Thymus (tissue), 11 donors: ENCODE results near the gene AFAP1L1. TPM values are rescaled to one million over a fixed set of nuclear protein-coding genes. Genes with fewer than 3 reads are reported as not detected.

Experiments
- DNase-seq, 9 donors: peaks; one replicate each; pipeline ENCODE4 v3.0.0-alpha.2; 2013; ENCODE audit warnings: low spot score in 9 of 9, low read depth in 6 of 9, missing footprints in 1 of 9
- H3K27ac ChIP-seq, 2 donors: one replicate each; pipeline ENCODE4 v1.5.1; 2013; ENCODE audit warnings: control low read depth in 1 of 2, low read depth in 1 of 2, low read length in 1 of 2, mild to moderate bottlenecking in 1 of 2, moderate library complexity in 1 of 2
- H3K27me3 ChIP-seq, 2 donors: one replicate each; pipeline ENCODE4 v1.5.1; 2013; ENCODE audit warnings: low read length in 1 of 2; ENCODE audit not compliant: control insufficient read depth in 2 of 2, insufficient read depth in 1 of 2
- H3K36me3 ChIP-seq, 2 donors: one replicate each; pipeline ENCODE4 v1.5.1; 2013; ENCODE audit warnings: low read length in 1 of 2, mild to moderate bottlenecking in 1 of 2, moderate library complexity in 1 of 2; ENCODE audit not compliant: control insufficient read depth in 2 of 2, insufficient read depth in 2 of 2
- H3K4me1 ChIP-seq, 2 donors: one replicate each; pipeline ENCODE4 v1.5.1; 2013; ENCODE audit warnings: low read length in 2 of 2; ENCODE audit not compliant: control insufficient read depth in 2 of 2, insufficient read depth in 2 of 2
- H3K4me3 ChIP-seq, 2 donors: one replicate each; pipeline ENCODE4 v1.5.1; 2013; ENCODE audit warnings: low read length in 2 of 2, control low read depth in 1 of 2, mild to moderate bottlenecking in 1 of 2
- H3K9me3 ChIP-seq, 2 donors: one replicate each; pipeline ENCODE4 v1.5.1; 2013; ENCODE audit warnings: low read length in 1 of 2, mild to moderate bottlenecking in 1 of 2; ENCODE audit not compliant: control insufficient read depth in 2 of 2, insufficient read depth in 1 of 2
- WGBS: extraction: QIAGEN DNeasy Blood & Tissue Kit; methylation state at CpG from one replicate; pipeline ENCODE4 v1.1.7; 2013; 5-methylcytosine and 5-hydroxymethylcytosine counted together
- polyA plus RNA-seq: library from polyadenylated mRNA; stranded (reverse); fragments of 200-250 nt; gene quantifications from one replicate; pipeline ENCODE4 v1.2.3, GENCODE V29; 2013
- total RNA-seq: library from RNA; stranded (reverse); fragments of 120-200 nt; gene quantifications from one replicate; pipeline ENCODE4 v1.2.4, GENCODE V29; 2013
- donor health status: healthy.

Gene AFAP1L1
- total and polyA plus RNA-seq, 2 donors = 8.0 to 12.6 TPM

- no peak for DNase-seq
- 96% methylated on average over 6 of the region's 6 CpGs for WGBS
- Histone ChIP-seq H3K27me3 (peaks cover 0 to 14% of the 10 kb centered on the region in 2 donors), H3K9me3 (peaks cover 0 to 2% of the 10 kb centered on the region in 2 donors), H3K4me1 (peaks cover 6 to 38% of the 10 kb centered on the region in 2 donors), H3K36me3 (no peaks in the 10 kb centered on the region), H3K27ac (no peak overlapping the region), H3K4me3 (no peak overlapping the region)
Measured at GRCh38 chr5:149300441-149300840, 28.8 kb downstream of the AFAP1L1 start.

- Histone ChIP-seq H3K4me3 (no peak overlapping the region), H3K27ac (no peak overlapping the region), H3K36me3 (no peaks in the 10 kb centered on the region), H3K4me1 (peaks cover 6 to 31% of the 10 kb centered on the region in 2 donors), H3K9me3 (peaks cover 0 to 2% of the 10 kb centered on the region in 2 donors), H3K27me3 (peaks cover 0 to 14% of the 10 kb centered on the region in 2 donors)
- WGBS = 97% methylated on average over 13 of the region's 13 CpGs
- no peak for DNase-seq
Measured at GRCh38 chr5:149301049-149301743, 29.5 kb downstream of the AFAP1L1 start.

- H3K9me3 ChIP-seq = peaks cover 0 to 2% of the 10 kb centered on the region in 2 donors
- peaks cover 6 to 25% of the 10 kb centered on the region in 2 donors for H3K4me1 ChIP-seq
- no peak for DNase-seq
- H3K27ac ChIP-seq = no peak overlapping the region
- H3K27me3 ChIP-seq = peaks cover 0 to 11% of the 10 kb centered on the region in 2 donors
- no peaks in the 10 kb centered on the region for H3K36me3 ChIP-seq
- 92% methylated on average over 8 of the region's 8 CpGs for WGBS
- no peak overlapping the region for H3K4me3 ChIP-seq
Measured at GRCh38 chr5:149301744-149302380, 30.2 kb downstream of the AFAP1L1 start.

GRCh38 chr5:149302641-149303040 lies 31.0 kb downstream of the AFAP1L1 start:
- Histone ChIP-seq H3K9me3 (peaks cover 0 to 2% of the 10 kb centered on the region in 2 donors), H3K36me3 (no peaks in the 10 kb centered on the region), H3K4me3 (no peak overlapping the region), H3K27me3 (peaks cover 0 to 11% of the 10 kb centered on the region in 2 donors), H3K27ac (no peak overlapping the region), H3K4me1 (peaks cover 2 to 17% of the 10 kb centered on the region in 2 donors)
- 95% methylated on average over 5 of the region's 5 CpGs for WGBS
- DNase-seq = no peak

GRCh38 chr5:149303210-149303609 lies 31.6 kb downstream of the AFAP1L1 start:
- Histone ChIP-seq H3K27ac (no peak overlapping the region), H3K9me3 (peaks cover 0 to 2% of the 10 kb centered on the region in 2 donors), H3K36me3 (no peaks in the 10 kb centered on the region), H3K4me1 (peaks cover 0 to 12% of the 10 kb centered on the region in 2 donors), H3K4me3 (no peak overlapping the region), H3K27me3 (peaks cover 0 to 11% of the 10 kb centered on the region in 2 donors)
- 97% methylated on average over 4 of the region's 4 CpGs for WGBS
- DNase-seq = no peak

GRCh38 chr5:149304195-149305078 lies 32.8 kb downstream of the AFAP1L1 start:
- Histone ChIP-seq H3K4me1 (peaks cover 0 to under 1% of the 10 kb centered on the region in 2 donors), H3K27ac (no peak overlapping the region), H3K4me3 (no peak overlapping the region), H3K36me3 (no peaks in the 10 kb centered on the region), H3K27me3 (peaks cover 0 to 3% of the 10 kb centered on the region in 2 donors), H3K9me3 (peaks cover 0 to 2% of the 10 kb centered on the region in 2 donors)
- 88% methylated on average over 11 of the region's 11 CpGs for WGBS
- DNase-seq = no peak

- peaks cover 0 to 11% of the 10 kb centered on the region in 2 donors for H3K4me1 ChIP-seq
- no peak overlapping the region for H3K27ac ChIP-seq
- H3K27me3 ChIP-seq = no peaks in the 10 kb centered on the region
- H3K9me3 ChIP-seq = no peaks in the 10 kb centered on the region
- DNase-seq = no peak
- WGBS = 92% methylated on average over 6 of the region's 6 CpGs
- no peaks in the 10 kb centered on the region for H3K36me3 ChIP-seq
- no peak overlapping the region for H3K4me3 ChIP-seq
Measured at GRCh38 chr5:149309354-149309753, 37.7 kb downstream of the AFAP1L1 start.

- Histone ChIP-seq H3K36me3 (no peaks in the 10 kb centered on the region), H3K4me1 (peaks cover 0 to 11% of the 10 kb centered on the region in 2 donors), H3K9me3 (no peaks in the 10 kb centered on the region), H3K27ac (no peak overlapping the region), H3K4me3 (no peak overlapping the region), H3K27me3 (no peaks in the 10 kb centered on the region)
- 97% methylated on average over 4 of the region's 4 CpGs for WGBS
- DNase-seq = no peak
Measured at GRCh38 chr5:149310488-149310887, 38.8 kb downstream of the AFAP1L1 start.
